Measurements from ENCODE around the gene GSC2.

Gene GSC2

DNA sequence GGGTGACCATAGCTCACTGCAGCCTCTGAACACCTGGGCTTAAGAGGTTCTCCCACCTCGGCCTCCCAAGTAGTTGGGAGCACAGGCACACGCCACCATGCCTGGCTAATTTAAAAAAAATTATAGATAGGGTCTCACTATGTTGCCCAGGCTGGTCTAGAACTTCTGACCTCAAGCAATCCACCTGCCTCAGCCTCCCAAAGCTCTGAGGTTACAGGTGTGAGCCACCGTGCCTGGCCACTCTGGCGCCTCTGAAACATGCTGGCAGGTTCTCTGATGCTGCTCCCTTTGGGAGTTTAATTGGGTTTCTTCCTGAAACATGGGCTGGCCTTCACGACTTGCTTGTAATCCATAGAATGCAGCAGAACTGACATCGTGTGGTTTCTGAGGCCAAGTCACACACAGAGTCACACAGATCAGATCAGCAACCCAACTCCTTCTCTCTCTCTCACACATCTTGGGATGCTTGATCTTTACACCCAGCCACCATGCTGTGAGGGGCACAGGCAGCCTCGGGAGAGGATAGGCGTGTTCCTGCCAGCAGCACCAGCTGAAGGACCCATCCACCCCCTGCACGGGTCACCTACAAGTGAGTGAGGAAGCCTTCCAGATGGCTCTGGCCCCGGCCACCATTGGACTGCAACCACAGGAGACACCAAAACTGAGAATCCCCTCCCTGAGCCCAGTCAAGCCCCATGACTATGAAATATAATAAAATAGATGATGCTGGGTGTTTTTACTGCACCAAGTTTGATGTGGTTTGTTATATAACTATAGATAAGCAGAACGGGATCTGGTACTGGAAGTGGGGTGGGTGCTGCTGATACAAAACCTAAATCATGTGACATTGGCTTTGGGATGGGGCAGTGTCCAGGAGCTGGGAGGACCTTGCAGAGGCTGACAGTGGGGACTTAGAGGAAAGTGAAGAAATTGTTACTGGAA is 3.1 kb upstream of the GSC2 start:
- no peak for DNase-seq (ENCODE audit: low read depth)

DNA sequence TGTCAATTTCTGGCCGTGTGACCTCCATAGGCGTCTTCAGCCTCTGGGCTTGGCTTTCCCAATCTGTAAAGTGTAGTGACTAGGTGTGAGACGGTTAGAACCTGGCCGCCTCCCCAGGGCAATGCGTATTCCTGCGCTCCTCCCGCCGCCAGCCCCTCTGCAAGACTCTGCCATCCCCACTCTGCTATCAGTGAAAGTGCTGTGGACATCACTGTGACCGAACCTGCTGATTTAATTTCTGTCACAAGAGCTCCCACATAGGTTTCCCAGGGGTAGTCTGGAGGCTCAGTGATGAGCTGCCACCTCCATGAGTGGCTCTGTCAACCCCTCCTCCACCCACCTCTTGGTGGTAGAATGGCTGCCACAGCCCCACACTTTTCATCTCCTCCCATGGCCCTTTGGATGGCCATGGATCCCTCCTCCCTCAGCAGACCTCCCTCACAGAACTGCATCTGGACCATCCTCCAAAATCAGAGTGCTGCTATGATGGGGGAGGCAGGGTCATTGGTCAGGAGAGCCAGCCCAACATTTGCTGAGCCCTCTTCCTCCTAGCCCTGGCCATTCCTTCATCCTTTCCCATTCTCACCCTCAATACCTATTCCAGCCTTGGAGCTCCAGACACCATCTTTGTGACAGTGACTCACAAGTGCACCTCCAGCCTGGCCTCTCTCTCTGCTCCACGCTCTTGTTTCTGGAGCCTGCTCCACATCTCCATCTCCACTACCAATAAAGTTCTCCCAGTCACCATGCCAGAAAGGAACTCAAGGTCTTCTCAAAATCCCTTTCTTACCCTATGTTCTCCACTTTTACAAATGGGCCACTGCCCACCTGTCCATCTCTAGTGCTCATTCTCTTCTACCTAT is 1.5 kb upstream of the GSC2 start:
- no peak for DNase-seq (ENCODE audit: low read depth)

DNA sequence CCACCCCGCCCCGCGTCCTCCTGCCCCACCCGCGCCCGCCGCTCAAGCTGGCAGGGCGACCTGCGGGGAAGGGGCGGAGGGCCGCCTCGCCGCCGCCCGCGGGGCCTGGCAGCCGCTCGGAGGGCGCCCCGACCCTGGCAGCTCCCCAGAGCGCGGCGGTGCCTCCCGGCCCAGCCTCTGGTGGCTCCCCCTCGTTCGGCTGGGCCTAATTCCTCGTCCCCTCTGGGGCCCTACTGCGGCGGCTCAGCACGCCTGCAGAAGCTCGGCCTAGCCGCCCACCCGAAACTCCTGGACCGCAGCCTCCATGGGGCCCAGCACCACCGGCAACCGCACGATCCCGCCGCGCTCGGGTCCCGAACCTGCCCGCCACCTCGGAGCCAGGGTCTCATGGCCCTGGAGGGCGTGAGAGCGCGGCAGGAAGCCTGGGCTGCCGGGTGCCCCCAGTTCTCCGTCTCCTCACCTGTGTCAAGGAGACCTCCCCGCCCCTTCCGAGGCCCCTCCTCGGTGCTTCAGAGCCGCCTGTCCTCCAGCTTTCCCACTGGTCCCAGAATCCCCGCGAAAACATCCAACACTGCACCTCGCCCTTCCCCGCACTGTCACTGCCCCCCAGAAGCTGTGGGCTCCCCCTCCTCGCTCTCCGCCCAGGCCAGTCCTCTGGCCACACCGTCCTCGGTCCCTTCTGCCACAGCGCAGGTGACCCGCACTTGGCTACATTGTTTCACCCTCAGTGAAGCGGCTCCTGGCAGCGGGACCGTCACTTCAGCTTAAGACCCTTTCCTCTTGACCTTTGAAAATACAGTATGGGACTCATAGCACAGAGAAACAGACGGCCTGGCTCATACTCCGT is 613 bp upstream of the GSC2 start:
- DNase-seq (ENCODE audit: low read depth): no peak

DNA sequence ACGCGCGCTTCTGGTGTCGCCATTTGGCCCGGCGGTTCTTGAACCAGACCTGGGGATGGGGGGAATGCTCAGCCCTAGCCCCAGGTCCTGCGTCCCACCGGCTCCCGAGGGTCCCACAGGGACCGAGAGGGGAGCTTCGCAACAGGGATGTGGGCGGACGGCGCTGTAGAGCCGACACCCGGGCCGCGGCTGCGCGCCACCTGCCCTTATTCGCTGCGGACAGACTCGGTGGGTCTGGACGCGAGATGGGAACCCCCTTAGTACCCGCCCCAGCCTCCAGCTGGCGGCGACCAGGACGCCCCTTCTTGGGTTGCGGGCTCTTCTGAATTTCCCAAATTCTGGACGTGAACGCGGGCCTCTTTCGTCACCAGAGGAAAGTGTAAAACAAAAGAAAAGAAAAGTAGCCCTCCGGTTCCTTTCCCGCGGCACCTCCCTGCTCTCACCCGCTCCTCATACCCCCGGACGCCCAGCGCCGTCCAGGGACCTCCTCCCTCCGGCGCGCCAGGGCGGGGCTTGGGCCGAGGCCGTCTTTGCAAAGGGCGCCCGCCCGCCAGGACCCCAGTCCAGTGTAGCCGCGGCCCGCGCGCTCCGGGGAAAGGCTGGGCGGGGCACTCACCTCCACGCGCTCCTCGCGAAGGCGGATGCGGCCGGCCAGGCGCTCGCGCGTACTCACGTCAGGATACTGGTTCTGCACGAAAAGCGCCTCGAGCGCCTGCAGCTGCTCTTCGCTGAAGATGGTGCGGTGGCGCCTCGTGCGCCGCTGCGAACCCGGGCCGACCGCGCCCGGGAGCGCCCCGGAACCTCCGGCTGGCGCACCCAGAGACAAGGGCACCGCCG is 827 bp downstream of the GSC2 start:
- DNase-seq (ENCODE audit: low read depth): no peak

DNA sequence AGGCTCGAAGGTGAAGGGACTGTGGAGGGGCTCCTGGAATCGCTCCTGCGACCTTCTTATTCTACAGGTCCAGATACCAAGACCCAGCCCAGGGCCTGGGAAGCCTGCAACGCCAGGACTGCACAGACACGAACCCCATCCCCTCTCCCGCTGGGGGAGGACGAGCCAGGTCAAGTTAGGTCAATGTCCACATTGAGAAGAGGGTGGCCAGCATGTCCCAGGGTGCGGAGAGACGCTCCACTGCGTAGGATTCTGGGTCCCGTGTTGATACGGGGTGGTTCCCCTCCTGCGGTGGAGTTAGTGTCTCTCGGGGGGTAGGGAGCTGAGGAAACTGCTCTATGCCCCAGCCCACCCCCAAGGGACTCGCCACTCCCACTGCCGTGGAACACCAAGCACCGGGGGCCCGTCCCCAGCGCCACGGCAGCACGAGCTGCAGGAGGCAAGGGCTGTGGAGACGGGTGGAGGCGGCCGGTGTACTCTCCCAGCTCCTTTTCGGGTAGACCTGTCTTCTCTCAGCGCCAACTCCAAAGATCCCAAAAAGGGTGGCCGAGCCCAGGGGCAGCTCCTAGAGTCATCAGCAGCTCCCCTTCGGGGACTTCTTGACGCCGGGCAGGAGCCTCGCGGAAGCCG is 1.6 kb downstream of the GSC2 start:
- no peak for DNase-seq (ENCODE audit: low read depth)

DNA sequence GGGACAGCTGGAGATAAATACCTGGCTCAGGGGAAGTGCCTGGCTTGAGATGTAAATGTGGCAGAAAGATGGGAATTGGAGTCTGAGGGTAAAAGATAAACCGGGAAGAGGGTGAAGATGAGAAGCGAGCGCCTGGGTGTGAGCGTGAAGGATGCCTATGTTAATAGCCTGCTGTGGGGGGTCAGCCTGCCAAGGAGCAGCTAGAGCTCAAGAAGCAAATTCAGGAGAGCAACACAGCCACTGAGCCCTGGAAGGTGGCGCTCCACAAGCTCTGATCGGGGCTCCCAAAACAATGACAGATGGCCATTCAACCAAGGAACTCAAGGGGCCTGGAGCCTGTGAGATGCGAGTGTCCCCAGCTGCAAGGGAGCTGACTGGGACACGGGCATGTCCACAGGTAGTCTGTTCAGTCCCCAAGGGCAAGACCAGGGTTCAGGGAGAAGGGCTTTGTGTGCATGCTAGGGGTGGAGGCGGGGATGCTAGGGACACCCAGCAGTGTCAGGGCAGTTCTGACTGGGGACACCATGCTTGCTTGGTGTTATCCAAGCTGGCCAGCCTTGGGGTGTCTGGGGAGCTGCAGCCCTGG is 2.8 kb downstream of the GSC2 start:
- DNase-seq (ENCODE audit: low read depth): no peak

DNA sequence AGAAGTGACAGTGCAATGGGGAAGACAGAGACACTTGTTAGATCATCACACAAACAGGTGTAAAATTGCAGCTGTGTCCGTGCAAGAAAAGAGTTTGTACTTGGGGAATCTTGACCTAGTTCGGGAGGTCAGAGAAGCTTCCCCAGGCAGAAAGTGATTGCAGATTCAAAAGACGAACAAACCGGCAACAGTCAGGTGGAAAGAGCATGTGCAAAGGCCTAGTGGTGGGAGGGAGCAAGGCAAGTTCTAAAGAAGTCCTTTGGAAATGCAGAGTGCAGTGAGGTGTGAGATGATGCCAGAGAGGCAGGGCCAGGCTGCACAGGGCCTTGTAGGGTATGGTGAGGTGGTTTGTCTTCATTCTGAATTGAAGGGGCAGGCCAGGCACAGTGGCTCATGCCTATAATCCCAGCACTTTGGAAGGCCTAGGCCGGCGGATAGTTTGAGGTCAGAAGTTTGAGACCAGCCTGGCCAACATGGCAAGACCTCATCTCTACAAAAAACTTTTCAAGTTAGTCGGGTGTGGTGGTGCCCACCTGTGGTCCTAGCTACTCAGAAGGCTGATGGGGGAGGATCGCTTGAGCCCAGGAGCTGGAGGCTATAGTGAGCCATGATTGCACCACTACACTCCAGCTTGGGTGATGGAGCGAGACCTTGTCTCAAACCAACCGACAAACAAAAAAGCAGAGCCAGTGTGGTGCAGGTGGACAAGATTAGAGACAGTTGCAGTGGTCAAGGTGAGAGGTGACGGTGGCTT is 3.7 kb downstream of the GSC2 start:
- DNase-seq (ENCODE audit: low read depth): no peak

DNA sequence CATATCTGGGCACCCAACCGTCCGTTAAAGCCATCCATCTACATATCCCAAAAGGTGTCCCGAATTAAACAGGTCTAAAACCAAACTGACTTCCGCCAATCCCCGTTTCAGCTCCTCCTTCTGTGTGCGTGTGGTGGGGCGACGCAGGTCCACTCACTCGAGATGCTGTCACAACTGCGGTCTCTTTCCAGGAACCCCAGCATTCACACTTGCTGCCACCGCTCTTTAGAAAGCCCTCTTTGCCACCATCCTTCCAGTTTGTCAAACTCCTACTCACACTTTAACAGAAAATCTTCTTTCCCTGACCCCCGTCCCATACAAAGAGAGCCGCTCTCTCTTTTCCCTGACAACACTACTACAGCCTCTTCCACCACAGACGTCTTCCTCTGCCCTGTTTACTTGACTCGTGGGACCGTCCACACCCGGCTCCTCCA is 6.1 kb downstream of the GSC2 start:
- DNase-seq (ENCODE audit: low read depth): no peak

DNA sequence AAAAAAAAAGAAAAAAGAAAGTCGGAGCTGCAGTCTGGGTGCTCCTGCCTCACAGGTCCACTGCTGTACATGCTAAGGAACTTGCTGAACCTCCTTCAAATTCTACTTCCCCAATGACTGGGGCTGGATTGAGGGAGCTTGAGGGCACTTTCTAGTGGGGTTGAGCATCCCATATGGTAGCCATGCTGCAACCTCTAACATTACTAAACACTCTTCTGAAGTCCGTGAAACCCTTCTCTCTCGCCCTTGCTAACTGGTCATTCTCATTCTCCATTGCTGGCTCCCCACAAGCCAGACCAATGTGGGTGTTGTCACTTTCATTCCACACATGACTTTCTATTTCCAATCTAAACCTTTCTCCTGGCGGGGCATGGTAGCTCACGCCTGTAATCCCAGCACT is 6.9 kb downstream of the GSC2 start:
- no peak for DNase-seq (ENCODE audit: low read depth)

DNA sequence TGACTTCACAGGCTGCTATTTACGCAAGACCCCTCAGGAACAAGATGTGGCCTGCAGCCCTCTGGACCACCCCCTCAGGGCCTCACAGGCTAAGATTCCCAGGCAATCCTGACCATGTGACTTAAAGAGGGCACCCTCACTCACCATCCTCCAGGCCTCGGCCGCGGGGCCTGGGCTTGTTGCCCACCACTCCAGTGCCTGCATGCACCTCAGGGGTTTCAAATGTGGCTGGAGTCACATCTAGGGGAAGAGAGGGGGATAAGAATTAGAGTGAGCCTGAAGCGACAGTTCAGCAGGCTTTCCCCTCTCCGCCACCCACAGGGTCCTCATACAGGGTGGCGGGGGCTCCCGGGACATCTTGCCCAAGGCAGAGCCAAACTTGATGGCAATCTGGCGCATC is 7.7 kb downstream of the GSC2 start:
- DNase-seq (ENCODE audit: low read depth): no peak

DNA sequence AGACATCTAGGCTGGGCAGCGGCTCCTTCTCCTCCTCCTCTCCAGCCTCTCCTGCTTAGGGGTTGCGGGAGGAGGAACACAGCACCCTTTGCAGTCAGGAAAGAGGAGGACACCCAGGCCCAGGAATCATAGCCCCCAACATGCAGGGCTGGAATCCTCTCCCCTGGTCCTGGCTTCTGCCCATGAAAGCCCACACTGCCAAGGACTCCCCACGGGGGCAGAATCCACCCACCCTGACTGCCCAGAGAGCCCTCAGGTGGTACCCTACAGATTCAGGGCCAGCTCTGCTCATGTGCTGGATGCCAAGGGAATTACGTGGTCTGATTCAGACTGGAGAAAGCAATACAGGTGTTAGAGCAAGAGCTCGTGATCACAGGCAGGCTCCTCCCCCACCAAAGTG is 10.1 kb downstream of the GSC2 start:
- no peak for DNase-seq (ENCODE audit: low read depth)

DNA sequence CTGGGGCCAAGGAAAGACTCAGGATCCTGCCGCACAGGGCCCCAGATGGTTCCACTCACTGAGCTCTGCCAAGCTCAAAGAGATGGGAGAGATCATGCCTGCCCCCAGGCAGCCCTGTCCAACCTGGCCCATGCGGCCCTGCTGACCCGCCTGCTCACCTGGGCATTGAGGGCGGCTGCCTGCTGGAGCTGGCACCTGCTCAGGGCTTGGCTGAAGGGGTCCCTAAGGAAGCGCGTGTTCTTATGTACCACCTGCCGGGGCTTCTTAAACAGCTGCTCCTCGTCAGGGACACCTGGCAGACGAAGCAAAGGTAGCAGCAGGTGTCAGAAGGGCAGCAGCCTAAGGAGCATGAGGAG is 11.1 kb downstream of the GSC2 start:
- DNase-seq (ENCODE audit: low read depth): no peak

DNA sequence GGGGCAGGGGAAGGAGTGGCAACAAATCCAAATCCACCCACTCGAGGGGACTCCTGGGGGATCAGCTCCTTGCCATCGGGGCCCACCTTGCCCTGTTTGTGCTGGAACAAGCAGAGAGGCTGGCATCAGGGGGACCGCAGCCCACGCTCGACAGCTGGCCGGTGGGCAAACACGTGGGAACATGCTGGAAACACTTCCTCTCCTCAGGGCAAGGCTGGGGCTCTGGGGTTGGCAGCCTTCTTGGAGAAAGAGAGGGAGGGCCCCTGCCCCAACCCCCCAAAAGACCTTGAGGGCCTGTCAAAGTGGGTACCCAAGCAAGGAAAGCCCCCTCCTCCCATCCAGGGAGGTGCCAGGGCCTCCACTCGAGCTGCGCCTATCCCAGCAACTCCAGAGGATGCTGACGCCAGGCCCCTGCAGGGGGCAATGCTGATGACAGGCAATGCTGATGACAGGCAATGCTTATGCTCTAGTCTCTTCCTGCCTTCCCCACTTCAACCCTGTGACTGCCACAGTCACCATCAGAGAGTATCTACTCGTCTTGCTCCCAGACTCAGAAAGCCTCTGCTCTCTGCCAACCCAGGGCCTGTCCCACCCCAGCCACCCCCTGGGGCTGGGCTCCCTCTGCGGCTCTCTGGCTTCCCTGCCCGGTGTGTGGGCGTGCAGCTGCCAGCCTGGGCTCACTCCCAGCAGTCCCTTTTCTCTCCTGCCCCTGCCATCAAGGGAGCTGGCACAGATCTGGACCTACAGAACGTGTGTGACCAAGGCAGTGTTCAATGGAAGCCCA is 11.7 kb downstream of the GSC2 start:
- DNase-seq (ENCODE audit: low read depth): no peak

DNA sequence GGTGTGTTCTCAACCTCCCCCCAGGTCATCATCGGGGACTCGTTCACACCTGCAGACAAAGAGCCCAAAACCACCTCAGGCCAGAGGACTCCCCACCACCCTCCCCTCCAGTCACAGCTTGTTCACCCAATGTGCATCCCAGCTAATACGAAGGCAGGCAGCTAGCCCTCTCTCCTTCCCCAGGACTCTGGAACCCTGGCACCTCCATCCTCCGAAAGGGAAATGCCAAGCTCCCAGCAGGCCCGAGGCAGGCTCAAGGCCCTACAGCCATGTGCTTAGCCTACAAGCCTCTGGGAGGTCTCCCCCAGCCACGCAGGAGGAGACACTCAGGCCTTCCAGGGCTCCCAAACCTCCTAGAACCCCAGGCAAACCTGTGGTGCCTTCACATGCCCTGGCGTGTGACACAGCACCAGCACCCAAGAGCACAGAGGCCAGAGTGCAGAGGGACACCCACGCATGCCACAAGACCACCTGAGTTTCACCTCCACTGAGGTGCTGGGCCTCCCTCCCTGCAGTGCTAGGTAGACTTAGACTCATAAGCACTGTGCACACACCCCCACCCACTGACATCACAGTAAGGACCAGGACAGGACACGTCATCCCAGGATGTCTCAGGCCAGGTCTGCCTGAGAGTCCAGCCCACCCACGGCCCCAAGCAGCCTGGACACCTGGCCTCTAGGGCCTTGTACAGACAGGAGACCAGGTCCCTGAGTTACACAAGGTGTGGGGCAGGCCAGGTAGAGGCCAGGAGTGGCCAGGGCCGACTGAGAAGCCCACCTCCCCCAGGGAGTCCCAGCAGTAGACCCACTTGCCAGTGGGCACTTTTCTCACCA is 12.5 kb downstream of the GSC2 start:
- DNase-seq (ENCODE audit: low read depth): no peak

DNA sequence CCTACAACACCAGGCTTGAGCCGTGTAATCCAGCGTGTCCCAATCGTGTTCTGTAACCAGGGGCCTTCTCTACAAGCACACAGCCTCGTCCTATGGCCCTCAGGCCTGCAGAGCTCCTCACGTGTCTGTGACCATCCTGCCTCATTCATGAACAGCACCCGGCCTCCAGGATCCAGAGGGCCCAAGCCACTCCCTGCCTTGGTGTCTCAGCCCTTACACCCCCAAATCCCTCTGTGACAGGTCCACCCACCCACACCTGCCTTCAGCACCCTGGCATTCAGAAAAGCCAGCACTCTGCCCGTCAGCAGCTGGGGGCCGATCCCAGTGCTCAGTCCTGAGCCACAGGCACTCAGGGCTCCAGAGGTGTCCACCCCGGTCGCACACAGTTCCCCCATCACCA is 13.2 kb downstream of the GSC2 start:
- no peak for DNase-seq (ENCODE audit: low read depth)

DNA sequence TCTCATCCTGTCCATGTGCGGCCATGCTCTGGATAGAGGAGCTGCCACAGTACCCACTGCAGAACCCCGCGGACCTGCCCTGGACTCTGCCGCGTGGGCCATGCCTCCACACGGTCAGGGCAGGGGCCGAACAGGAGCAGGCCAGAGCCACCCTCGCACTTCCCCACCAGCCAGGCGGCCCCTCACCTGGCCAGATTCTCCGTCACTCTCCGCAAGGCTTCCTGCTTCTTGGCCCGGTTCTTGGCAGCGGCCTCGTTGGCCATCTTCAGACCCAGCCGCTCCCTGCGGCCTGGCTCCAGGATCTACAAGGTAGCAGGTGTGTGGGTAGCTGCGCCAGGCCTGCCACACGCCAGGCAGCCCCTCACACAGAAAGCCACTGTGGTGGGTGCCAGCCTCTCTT is 15.2 kb downstream of the GSC2 start:
- DNase-seq (ENCODE audit: low read depth): no peak

DNA sequence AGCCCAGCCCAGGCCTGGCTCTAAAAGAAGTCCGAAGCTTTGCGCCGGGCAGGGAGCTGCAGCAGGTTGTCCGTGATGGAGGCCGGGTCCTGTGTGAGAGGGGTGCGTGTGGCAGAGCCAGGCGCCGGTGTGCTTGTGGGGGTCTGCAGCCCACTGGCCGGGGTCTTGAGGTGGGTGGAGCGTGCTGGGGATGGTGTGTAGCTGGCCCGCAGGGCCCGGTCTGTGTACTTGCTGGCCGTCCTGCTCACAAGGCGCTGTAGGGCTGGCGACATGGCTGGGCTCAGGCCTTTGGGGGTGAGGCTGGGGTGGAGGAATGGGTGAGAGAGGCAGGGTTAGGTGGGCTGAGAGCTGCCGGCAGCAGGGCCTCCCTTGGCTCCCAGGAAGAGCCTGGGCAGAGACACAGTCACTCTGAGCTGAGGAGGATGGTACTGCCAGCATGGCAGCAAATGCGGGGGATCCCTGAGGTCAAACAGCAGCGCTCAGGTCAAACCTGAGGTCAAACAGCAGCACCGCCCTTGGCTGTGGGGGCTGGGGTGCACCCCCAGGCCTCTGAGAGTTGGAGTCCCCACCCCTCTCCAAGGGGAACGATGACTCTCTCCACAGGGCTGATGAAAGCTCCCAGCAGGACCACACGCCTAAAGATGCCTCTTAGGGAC is 15.8 kb downstream of the GSC2 start:
- no peak for DNase-seq (ENCODE audit: low read depth)

Measured in CMK (cell line).